ENCODE results near the gene CDH4. TPM values are rescaled to one million over a fixed set of nuclear protein-coding genes. Genes with fewer than 3 reads are reported as not detected.

The CDH4 gene
- total and polyA plus RNA-seq, 2 donors (not counting 3 experiments of a cell fraction or from before 2014, with no cell fraction given) = 0.17 to 0.51 TPM

GRCh38 chr20:61256824-61257223 is 4.8 kb downstream of the CDH4 start:
- Histone ChIP-seq H2AFZ (ENCODE audit: low read depth, low read length) (no peak overlapping the region), H3K27me3 (ENCODE audit: control insufficient read depth in 2 of 2, insufficient read depth in 2 of 2, low read length in 2 of 2) (peaks cover 13 to 24% of the 10 kb centered on the region in 2 experiments), H3K9me1 (replicated peaks; ENCODE audit: control insufficient read depth, extremely low read depth, insufficient read depth, low read length) (no peaks in the 10 kb centered on the region), H3K36me3 (ENCODE audit: control insufficient read depth in 2 of 2, extremely low read depth in 1 of 2, insufficient read depth in 2 of 2, low read length in 2 of 2) (no peaks in the 10 kb centered on the region), H4K20me1 (replicated peaks; ENCODE audit: control insufficient read depth, extremely low read depth, insufficient read depth, low read length) (no peaks in the 10 kb centered on the region), H3K4me2 (ENCODE audit: insufficient read depth, low read length) (no peak overlapping the region), H3K4me3 (replicated peaks in 1 of 3; ENCODE audit: insufficient read depth in 1 of 3, low read depth in 1 of 3, low read length in 3 of 3) (no peak overlapping the region), H3K4me1 (ENCODE audit: control insufficient read depth, extremely low read depth, insufficient read depth, low read length) (no peaks in the 10 kb centered on the region), H3K79me2 (ENCODE audit: control insufficient read depth, insufficient read depth, low read length) (no peaks in the 10 kb centered on the region), H3K9me3 (replicated peaks; ENCODE audit: control insufficient read depth, insufficient read depth, low read length) (no peaks in the 10 kb centered on the region), H3K27ac (ENCODE audit: insufficient read depth, low read depth, low read length) (no peak overlapping the region), H3K9ac (replicated peaks; ENCODE audit: extremely low read depth, insufficient read depth, low read length) (no peak overlapping the region)
- FAIRE-seq (no peak), DNase-seq (ENCODE audit: low read depth, low spot score) (no peak)
- POLR2A ChIA-PET = no interaction called here
- dilution Hi-C loops (cut with MboI; ENCODE audit: extremely low pct_ligation_motif_present, low sequenced_read_pairs) (no loop called here), intact Hi-C loops (cut with micrococcal nuclease) (no loop called here)
- CTCF ChIA-PET = no interaction called here
- TF ChIP-seq EZH2 (IDR thresholded peaks at IDR 0.05; ENCODE audit: borderline replicate concordance, low read depth, low read length, severe bottlenecking) = no peak
- TF ChIP-seq POLR2A (IDR thresholded peaks at IDR 0.05; ENCODE audit: low read depth, low read length) = no peak
- TF ChIP-seq JUN (IDR thresholded peaks at IDR 0.05; ENCODE audit: borderline replicate concordance, insufficient read depth, insufficient read length, low read depth) = no peak
- no peak for TF ChIP-seq FOS (IDR thresholded peaks at IDR 0.05; ENCODE audit: borderline replicate concordance, insufficient read depth, low read length)
- no TSS peak for BruUV-seq (replicated peaks)

GRCh38 chr20:61257611-61258010 is 5.5 kb downstream of the CDH4 start:
- Histone ChIP-seq H3K4me1 (ENCODE audit: control insufficient read depth, extremely low read depth, insufficient read depth, low read length) (no peaks in the 10 kb centered on the region), H2AFZ (ENCODE audit: low read depth, low read length) (no peak overlapping the region), H3K36me3 (ENCODE audit: control insufficient read depth in 2 of 2, extremely low read depth in 1 of 2, insufficient read depth in 2 of 2, low read length in 2 of 2) (no peaks in the 10 kb centered on the region), H3K9me3 (replicated peaks; ENCODE audit: control insufficient read depth, insufficient read depth, low read length) (no peaks in the 10 kb centered on the region), H3K9me1 (replicated peaks; ENCODE audit: control insufficient read depth, extremely low read depth, insufficient read depth, low read length) (no peaks in the 10 kb centered on the region), H3K4me3 (replicated peaks in 1 of 3; ENCODE audit: insufficient read depth in 1 of 3, low read depth in 1 of 3, low read length in 3 of 3) (no peak overlapping the region), H4K20me1 (replicated peaks; ENCODE audit: control insufficient read depth, extremely low read depth, insufficient read depth, low read length) (no peaks in the 10 kb centered on the region), H3K4me2 (ENCODE audit: insufficient read depth, low read length) (no peak overlapping the region), H3K27ac (ENCODE audit: insufficient read depth, low read depth, low read length) (no peak overlapping the region), H3K27me3 (ENCODE audit: control insufficient read depth in 2 of 2, insufficient read depth in 2 of 2, low read length in 2 of 2) (peaks cover 13 to 22% of the 10 kb centered on the region in 2 experiments), H3K79me2 (ENCODE audit: control insufficient read depth, insufficient read depth, low read length) (no peaks in the 10 kb centered on the region), H3K9ac (replicated peaks; ENCODE audit: extremely low read depth, insufficient read depth, low read length) (no peak overlapping the region)
- BruUV-seq (replicated peaks) = no TSS peak
- intact Hi-C loops (cut with micrococcal nuclease) (no loop called here), dilution Hi-C loops (cut with MboI; ENCODE audit: extremely low pct_ligation_motif_present, low sequenced_read_pairs) (no loop called here)
- ChIA-PET POLR2A (no interaction called here), CTCF (no interaction called here)
- no peak for FAIRE-seq
- DNase-seq (ENCODE audit: low read depth, low spot score) = no peak
- no peak for TF ChIP-seq GATA2 (IDR thresholded peaks at IDR 0.05; ENCODE audit: insufficient read depth, insufficient read length, low read depth, low read length)
- TF ChIP-seq FOS (IDR thresholded peaks at IDR 0.05; ENCODE audit: borderline replicate concordance, insufficient read depth, low read length) = no peak
- TF ChIP-seq POLR2AphosphoS5 (IDR thresholded peaks at IDR 0.05; ENCODE audit: insufficient read depth, low read depth, low read length) = no peak
- TF ChIP-seq, protein P1, sequence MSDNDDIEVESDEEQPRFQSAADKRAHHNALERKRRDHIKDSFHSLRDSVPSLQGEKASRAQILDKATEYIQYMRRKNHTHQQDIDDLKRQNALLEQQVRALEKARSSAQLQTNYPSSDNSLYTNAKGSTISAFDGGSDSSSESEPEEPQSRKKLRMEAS (IDR thresholded peaks at IDR 0.05; ENCODE audit: insufficient read depth, insufficient read length) = no peak
- TF ChIP-seq, protein P2, sequence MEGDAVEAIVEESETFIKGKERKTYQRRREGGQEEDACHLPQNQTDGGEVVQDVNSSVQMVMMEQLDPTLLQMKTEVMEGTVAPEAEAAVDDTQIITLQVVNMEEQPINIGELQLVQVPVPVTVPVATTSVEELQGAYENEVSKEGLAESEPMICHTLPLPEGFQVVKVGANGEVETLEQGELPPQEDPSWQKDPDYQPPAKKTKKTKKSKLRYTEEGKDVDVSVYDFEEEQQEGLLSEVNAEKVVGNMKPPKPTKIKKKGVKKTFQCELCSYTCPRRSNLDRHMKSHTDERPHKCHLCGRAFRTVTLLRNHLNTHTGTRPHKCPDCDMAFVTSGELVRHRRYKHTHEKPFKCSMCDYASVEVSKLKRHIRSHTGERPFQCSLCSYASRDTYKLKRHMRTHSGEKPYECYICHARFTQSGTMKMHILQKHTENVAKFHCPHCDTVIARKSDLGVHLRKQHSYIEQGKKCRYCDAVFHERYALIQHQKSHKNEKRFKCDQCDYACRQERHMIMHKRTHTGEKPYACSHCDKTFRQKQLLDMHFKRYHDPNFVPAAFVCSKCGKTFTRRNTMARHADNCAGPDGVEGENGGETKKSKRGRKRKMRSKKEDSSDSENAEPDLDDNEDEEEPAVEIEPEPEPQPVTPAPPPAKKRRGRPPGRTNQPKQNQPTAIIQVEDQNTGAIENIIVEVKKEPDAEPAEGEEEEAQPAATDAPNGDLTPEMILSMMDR (IDR thresholded peaks at IDR 0.05; ENCODE audit: extremely low read depth in 1 of 2, insufficient read depth in 1 of 2, low read depth in 1 of 2, low read length in 2 of 2) = no peak
- no peak for TF ChIP-seq JUN (IDR thresholded peaks at IDR 0.05; ENCODE audit: borderline replicate concordance, insufficient read depth, insufficient read length, low read depth)
- no peak for TF ChIP-seq MYC (IDR thresholded peaks at IDR 0.05; ENCODE audit: low read depth, low read length)

Measured in endothelial cell of umbilical vein (primary cell).